Right lobe of liver (tissue), 4 donors: Measurements from ENCODE around the gene KLHL22.

Experiments
- POLR2A ChIP-seq: fragments of 450-650 bp; IDR thresholded peaks from one replicate; pipeline ENCODE4 v1.6.1; 2017; ENCODE audit warnings: antibody characterized with exemption, mild to moderate bottlenecking
- TF ChIP-seq, protein P1 (sequence below), 4 donors: fragments of 200-600 bp in 3 of 4; fragments of 450-650 bp in 1 of 4; IDR thresholded peaks; one replicate each; pipeline versions ENCODE4 v1.5.1 to v1.8.0; 2016 to 2022; ENCODE audit warnings: antibody characterized with exemption in 4 of 4, mild to moderate bottlenecking in 2 of 4
- donor health status: DM: no; HTN: no; CAD: no.
- donor health status: DM: no; HTN: no; CAD: no.
- donor health status: DM: no; HTN: yes; CAD: no.

DNA sequence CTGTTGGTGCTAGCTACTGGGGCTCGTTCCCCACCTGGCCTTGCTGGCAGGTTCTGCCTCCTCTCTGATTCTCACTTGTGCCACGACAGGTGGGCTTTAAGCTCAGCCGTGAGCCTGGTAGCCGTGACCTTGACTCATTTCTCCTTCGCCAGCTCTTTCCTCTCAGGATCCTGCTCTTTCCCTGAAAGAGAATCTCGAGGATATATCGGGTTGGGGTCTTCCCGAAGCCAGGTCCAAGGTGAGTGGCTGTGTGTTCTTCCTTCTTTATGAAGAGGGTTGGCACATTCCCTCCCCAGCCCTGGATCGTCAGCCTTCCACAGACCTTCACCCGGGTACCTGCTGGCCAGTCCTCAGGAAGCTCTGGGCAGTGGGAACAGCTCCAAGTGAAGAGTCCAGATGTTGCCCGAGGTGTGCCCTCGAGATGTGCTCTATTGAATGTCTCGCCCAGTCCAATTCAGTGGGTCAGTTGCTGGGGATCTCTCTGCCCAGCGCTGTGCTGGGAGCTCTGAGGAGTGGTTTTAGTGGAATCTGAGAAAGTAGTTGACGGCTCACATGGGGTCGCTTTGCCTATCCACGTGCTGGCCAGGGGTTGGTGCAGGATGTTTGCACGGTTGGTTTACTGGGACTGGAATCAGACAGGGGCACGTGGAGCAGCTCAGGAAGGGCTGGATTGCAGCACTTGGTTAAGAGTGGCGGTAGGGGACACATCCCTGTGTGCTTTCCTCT lies 100.3 kb downstream of the KLHL22 start:
- TF ChIP-seq, protein P1, sequence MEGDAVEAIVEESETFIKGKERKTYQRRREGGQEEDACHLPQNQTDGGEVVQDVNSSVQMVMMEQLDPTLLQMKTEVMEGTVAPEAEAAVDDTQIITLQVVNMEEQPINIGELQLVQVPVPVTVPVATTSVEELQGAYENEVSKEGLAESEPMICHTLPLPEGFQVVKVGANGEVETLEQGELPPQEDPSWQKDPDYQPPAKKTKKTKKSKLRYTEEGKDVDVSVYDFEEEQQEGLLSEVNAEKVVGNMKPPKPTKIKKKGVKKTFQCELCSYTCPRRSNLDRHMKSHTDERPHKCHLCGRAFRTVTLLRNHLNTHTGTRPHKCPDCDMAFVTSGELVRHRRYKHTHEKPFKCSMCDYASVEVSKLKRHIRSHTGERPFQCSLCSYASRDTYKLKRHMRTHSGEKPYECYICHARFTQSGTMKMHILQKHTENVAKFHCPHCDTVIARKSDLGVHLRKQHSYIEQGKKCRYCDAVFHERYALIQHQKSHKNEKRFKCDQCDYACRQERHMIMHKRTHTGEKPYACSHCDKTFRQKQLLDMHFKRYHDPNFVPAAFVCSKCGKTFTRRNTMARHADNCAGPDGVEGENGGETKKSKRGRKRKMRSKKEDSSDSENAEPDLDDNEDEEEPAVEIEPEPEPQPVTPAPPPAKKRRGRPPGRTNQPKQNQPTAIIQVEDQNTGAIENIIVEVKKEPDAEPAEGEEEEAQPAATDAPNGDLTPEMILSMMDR (IDR thresholded peaks at IDR 0.05): no peak
- no peak for TF ChIP-seq POLR2A
